Stimulated activated CD4-positive, alpha-beta T cell treated with anti-CD3 and anti-CD28 coated beads, TNF-alpha, amount 100 ng/mL, for 4 hours (primary cell): ENCODE results near the gene NKTR.

ENCODE experiments used
- DNase-seq, 3 experiments: peaks; one replicate each; pipeline ENCODE4 v3.0.0-alpha.2; 2020; ENCODE audit warnings: low read depth in 3 of 3

Gene NKTR

DNA sequence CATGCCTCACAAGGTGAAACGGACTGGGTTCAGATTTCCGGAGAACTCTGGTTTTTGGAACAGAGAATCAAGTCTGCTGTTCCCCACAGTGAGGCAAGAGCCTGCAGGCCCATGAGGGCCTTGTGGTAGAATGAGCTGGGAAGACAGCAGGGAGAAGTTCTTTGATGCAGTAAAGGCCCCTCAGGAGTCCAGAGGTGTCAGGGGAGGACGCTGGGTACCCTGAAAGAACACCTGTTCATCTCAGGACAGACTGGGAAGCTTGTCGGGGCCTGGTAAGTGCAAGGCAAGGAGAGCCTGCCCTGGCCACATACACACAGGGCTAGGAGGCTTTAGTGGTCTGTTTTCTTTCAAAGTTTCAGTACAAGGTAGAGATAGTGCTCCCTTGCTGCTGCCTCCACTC is 49.3 kb downstream of the NKTR start:
- no peak for DNase-seq

DNA sequence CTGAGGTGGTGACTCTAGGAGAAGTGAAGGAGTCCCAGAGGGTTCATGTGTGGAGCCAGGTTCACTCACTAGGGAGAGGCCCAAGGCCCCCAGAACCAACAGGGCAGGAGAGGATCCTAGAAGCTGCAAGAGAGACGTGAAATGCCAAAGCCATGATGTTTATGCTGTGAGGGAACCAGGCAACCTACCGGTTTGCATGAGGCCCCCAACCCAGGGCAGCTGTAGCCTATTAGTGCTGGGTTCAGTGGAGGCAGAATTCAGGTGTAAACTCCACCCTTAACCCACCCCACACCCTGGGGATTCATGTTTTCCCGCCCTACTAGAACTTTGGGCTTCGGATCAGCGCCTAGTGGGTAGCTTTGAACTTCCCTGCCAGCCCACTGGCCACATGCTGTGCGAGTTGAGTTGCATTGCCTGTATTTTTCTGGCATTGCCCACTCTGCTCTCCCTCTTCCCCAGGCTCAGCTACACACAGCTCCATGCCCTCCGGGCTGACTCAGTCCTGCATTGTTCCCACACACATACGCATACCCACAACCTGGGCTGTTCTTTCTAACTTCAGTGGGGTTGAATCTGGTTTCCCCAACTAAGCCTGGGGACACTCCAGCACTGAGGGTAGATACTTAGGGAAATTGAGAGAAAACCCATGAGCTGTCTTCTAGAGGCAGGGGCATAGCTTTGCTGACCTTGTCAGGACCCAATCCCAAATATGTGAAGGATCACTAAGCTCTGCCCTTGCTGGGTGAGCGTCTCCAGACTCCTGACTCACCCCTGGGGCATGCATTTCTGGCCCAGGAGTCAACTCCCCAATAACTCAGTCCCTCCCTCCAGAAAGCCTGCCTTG is 51.0 kb downstream of the NKTR start:
- no peak for DNase-seq

DNA sequence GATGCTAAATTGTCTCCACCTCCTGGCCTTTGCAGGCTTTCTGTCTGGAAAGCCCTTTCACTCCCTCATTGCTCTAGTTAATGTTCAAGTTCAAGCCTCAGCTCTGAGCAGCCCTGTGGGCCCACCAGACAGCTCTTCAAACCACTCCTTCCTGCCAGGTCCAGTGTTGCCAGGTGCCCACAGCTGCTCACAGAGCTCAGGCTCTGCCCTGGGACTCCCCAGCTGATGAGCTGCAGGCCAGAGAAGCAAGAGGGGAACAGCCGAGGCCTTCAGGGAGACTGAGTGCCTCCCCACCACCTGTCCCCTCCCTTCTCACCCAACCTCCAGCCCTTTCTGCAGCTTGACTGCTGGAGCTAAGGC is 51.7 kb downstream of the NKTR start:
- no peak for DNase-seq

DNA sequence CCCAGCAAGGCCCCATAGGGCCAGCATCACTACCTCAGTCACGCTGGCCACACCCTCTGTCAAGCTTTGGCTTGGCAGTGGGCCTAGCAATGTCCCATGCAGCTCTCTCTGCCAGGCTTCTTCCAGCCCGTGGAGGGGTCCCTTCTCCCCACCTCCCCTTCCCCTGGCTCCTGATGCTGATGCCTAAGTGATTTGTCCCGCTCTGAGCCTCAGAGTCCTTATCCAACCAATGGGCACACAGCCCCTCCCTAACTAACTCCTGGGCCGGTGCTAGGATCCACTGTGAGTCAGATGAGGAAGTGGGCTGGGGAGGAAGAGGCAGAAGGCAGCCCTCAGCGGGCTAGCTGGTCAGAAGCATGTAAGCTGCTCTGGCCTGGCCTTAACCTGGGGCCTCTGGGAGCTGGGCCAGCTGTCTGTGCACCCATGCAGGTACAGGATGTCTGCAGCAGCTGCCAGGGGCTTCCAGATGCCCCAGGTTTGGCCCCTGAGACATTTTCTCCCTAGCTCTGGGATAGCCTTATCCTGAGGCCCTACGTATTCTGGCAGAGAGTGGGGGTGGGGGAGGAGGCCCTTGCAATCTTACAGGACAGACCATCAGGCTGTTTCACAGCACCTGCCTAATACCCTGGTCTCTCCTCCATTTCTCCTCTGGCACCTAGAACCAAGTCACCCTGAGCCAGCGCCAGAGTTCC is 52.3 kb downstream of the NKTR start:
- DNase-seq: no peak

DNA sequence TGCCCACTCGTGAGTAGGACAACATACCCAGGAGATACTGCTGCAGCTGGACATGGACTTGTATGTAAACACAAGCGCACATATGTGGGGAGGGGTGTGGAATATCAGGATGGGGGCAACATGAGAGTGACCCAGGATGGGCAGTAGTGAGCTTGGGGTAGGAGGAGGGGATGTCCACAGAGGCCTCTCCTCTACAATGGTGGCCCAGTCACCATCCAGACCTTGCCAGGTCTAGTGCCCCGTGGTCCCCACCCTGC is 52.7 kb downstream of the NKTR start:
- DNase-seq: no peak

DNA sequence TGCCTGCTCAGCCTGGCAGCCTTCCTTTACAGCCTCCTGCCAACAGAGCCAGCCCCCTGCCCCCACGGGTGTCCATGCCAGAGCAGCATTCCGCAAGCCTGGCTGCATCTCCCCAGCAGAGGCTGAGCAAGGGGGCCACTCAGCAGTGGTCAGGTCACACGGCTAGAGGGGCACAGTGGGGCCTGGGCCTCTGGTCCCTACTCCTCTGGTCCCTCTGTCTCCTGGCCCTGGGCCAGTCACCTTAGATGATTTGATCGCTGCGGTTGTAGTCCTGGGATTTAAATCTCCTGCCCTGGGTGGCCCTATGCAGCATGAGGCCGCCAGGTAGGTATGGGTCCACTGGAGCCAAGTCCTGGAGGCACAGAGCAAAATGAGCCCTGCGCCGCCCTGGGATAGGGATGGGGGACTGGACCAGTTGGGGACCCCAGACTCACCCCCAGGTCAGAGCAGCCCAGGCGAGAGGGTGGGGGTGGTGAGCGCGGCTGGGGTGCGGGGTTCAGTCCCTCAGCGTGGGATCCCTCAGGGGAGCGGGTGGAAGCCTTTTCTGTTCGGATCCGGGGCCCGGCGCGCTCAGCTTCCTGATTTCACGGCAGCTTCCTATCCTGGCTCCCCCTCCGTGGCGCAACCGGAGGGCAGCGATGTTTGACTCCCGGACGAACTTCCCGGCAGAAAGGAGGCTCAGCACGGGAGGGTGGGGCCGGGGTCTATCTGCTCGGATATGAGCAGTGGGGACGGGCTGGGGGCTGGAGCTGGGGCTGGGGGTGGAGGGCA is 53.3 kb downstream of the NKTR start, which contains the start of gene ZBTB47:
ZBTB47 (plus strand) TSS at position 138 of the 771 bp plus-strand sequence. CDS start 4,659 bp downstream, outside the sequence.
- no peak for DNase-seq

DNA sequence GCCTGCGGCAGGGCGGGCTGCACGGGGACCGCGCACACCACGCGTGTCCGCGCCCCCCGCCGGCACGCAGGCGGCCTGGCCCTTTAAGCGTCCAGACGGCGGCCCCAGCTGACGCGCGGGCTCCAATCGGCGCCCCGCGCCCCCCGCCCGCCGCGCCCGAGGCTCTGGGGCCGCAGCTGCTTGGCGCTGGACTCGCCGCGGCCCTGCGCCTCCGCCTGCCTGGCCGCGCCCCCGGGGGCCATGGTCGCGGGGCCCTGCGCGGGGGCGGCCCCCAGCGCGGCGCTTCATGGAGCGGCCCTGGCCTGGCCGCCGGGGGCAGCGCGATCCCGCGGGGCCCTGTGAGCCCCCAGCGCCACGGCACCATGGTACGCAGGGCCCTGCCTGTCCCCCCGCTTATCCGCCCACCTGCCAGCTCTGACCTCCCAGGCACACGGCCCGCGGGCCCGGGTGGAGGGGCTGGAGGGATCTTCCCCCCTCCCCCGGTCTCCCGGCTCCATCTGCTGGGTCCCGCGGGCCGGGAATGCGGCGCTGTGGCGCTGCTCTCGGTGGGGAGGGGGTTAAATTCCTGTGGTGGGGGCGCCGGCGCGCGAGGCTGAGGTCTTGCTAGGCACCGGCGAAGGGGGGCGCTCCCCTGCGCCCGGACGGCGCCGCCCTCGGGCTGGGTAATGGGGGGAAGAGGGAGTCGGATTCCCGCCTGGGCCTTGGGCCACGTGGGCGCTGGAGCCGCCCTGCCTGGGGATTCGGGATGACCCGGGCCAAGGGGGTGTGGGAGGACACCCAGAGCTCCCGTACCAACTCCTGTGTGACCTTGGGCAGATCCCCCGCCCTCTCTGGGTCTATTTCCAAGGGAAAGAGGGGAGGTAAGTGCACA is 54.1 kb downstream of the NKTR start:
- DNase-seq: no peak

DNA sequence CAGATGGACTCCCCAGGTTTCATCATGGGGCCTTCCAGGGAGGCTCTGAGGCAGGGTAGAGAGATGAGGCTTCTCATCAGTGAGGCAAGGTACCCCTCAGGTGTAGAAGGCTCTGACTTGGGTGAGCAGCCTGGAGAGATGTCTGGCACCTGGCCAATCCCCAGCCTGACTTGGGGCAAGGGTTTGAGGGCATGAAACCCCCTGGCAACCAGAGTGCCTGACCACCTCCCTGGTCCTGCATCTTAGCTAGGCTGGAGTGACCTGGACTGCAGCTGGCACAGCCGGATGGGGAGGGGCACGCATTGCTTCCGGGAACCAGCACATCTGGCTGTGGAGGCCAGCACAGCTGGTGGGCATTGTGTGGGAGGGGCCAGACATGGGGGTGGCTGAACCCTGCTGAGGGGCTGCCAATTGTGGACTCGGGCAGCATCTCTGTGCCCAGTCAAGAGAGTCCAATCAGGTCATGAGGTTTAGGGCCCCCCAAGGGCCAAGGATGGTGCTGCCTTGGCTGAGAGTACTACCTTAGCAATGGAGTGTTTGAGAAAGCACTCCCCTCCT is 54.9 kb downstream of the NKTR start:
- no peak for DNase-seq

DNA sequence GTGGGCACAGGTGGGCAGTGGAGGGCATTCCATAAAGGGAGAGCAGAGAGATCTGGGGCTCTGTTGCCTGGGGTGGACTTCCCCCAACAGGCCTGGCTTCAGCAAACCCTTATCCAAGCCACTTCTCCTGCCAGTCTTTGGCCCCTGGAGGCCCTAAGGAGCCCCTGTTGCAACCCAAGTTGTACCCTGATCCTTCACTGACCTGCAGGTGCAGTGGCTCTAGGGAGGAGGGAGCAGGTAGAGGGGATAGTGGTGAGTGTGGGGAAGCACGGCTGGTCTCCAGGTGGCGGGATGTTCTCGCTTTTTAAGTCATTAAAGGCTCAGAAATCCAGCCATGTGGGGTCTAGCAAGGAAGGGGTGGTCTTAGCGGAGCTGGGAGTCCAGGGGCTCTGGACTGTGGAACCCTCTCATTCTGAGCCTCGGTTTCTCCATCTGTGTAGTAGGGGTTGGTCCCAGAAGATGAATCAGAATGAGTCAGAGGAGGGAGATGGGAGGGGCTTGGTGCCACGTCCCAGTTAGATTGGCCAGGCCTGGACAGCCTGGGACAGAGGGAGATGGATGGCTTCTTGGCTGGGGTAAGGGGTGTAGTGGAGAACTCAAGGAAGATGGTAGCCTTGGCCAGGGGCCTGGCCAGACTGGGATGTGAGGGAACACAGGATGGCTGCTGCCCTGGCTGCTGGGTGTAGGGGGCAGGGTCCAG is 55.6 kb downstream of the NKTR start:
- no peak for DNase-seq

DNA sequence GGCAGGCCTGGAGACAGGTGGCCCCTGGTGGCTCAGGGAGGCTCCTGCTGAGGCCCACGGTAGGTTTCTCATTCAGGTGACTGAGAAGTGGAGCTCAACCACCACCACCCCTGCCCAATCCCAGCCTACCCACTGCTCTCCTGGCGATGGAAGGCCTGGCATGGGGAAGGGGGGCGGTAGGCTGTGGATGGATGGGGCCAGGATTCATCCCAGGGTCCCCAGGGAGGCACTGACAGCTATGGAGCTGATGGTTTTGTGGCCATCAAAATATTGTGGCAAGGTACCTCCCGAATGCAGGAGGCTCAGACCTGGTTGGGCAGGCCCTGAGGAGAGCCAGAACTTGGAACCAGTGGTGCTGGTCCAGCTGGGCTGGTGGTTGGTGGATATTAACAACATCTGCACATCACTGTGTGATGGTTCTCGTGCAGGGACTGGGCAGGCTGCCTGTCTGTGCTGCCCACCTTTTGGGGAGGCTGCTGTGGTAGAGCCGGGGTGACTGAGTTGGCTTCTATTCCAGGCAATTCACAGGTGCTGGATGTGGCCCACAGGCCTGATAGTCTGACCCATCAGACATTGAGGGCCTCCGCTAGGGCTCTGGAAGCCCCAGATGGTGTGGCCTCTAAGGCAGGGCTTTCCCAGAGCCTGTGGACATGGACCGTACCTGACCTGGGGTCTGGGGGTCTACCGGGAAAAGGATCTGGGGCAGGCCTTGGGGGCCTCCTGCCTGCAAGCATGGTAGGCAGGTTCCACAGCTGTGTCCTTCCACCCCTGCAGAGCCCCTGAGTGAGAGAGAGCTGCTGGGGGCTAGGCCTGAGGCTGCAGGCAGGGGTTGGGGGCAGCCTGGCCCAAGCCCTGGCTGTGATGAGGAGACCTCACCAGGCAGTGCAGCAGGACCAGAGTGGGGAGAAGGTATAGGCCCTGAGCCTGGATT is 56.5 kb downstream of the NKTR start:
- DNase-seq: no peak

DNA sequence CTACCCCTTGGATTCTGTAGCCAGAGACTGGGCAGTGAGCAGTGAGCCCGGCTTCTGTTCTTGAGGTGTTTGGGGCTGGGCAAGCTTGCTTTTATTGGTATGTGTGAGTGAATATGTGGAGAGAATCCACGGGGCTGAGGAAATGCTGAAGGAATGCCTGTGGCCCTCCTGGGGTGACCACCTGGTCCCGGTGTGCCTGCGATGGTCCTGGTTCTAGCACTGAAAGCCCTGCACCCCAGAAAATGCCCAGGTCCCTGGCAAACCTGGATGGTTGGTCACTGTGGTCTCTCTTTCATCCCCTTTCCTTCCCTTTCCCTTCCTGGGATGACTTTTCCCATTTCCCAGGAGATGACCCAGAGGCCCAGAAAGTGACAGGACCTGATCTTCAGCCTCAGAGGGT is 57.2 kb downstream of the NKTR start:
- no peak for DNase-seq

DNA sequence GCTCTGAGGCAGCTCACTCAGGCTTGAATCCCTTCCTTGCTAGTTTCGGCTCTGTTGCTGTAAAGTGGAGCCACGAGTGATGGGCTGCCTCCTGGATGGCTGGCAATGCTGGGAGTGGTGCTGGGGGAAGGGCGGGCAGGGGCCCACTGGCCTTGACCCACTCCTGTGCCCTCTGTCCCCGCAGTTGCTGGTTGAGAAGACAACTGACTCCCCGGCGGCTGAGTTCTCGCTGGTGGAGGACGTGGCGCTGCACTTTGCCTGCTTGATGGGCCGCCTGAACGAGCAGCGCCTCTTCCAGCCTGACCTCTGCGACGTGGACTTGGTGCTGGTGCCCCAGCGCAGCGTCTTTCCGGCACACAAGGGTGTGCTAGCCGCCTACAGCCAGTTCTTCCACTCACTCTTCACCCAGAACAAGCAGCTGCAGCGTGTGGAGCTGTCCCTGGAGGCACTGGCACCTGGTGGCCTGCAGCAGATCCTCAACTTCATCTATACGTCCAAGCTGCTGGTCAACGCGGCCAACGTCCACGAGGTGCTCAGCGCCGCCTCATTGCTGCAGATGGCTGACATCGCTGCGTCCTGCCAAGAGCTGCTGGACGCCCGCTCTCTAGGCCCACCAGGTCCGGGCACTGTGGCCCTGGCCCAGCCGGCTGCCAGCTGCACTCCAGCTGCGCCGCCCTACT is 57.7 kb downstream of the NKTR start:
- DNase-seq: no peak

DNA sequence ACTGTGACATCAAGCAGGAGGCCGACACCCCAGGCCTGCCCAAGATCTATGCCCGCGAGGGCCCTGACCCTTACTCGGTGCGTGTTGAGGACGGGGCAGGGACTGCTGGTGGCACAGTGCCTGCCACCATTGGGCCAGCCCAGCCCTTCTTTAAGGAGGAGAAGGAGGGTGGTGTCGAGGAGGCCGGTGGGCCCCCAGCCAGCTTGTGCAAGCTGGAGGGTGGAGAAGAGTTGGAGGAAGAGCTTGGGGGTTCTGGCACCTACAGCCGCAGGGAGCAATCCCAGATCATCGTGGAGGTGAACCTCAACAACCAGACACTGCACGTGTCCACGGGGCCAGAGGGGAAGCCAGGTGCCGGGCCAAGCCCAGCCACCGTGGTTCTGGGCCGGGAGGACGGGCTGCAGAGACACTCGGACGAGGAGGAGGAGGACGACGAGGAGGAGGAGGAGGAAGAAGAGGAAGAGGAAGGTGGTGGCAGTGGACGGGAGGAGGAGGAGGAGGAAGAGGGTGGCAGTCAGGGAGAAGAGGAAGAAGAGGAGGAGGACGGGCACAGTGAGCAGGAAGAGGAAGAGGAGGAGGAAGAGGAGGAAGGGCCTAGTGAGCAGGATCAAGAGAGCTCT is 58.4 kb downstream of the NKTR start:
- no peak for DNase-seq

DNA sequence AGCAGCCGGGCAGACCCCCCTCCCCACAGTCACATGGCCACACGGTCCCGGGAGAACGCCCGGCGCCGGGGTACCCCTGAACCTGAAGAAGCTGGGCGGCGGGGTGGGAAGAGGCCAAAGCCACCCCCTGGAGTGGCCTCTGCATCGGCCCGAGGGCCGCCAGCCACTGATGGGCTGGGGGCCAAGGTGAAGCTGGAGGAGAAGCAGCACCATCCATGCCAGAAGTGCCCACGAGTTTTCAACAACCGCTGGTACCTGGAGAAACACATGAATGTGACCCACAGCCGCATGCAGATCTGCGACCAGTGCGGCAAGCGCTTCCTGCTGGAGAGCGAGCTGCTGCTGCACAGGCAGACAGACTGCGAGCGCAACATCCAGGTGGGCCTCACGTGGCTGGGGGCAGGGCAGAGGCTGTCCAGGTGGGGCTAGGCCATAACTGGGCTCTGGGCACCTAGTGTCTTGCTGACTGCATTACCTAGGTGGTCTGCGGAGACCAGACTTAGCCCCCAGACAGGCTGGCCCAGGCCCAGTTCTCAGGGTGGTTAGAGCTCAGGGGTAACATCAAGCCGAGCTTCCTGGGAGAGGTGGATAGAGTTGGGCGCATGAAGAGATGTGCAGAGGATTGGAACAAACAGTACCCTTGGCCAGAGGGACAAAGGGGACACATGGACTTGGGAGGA is 59.1 kb downstream of the NKTR start:
- DNase-seq: no peak

DNA sequence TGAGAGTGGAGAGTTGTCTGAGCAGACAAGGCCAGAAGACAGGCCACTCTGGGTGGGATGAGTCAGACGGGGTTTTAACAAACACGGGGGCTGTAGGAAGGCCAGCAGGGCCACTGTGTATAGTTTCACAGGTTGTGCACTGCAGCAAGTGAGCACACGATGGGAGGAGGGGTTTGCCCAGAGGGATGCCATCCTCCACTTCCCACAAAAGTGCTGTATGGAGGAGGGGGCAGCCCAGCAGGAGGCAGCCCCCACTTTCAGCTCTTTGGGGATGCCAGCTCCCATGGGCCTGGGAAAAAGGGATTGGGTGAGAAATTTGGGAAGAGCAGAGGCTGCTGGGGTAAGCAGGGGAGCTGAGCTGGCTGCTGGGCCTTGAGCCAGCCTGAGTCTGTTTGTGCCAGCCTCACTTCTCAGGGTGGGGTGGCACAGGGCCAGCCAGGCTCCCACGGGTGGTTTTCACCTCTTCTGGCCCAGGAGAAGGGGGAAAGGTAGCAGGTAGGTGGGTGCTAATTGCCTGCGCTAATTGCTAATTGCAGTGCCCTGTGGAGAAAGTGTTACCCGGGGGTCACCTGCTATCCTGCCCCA is 59.7 kb downstream of the NKTR start:
- no peak for DNase-seq

DNA sequence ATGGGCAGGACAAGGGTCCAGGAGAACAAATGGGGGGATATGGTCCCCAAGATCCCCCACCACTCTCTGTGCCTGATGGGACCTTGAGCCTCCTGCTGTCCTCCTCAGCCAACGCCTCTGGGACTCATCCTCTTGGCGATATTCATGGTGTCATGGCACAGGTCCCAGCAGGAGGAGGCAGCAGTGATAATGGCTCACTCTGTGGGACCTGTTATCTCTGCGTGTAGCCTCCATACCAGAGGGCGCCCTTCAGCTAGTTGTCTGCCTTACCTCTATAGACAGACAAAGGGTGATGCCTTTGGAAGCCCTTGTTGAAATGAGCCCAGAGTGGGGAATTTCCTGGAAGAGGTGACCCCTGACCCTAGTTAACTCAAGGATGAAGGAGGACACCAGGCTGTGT is 60.4 kb downstream of the NKTR start:
- no peak for DNase-seq

DNA sequence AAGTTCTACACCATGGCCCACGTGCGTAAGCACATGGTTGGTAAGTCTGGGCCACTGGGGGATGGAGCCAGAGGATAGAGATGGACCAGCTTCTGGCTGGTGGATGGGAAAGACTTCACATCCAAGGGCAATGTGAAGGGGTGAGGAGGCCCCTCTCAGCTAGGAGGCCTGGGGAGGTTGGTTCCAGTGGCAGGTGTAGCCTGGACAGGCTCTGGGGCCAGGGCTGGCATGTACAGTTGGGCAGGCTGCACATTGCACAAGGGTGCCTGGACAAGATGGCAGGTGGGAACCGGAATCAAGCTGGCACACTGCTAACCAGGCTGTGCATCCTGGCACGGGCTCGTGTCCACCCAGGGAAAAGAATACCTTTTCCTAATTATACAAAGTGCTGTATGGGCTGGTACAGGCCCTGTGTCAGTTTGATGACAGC is 61.1 kb downstream of the NKTR start:
- DNase-seq: no peak
